H1 (cell line): Measurements from ENCODE around the gene C1QTNF1. TPM values are rescaled to one million over a fixed set of nuclear protein-coding genes. Genes with fewer than 3 reads are reported as not detected.

Experiments
- CBX5 ChIP-seq: fragments of 300-800, 300-1000 bp; sonication (generic); IDR thresholded peaks from 2 replicates; pipeline ENCODE4 v1.7.1; 2016; ENCODE audit warnings: antibody characterized with exemption, low read length, low read depth
- CHD7 ChIP-seq: fragments of 300-600 bp; sonication (generic); IDR thresholded peaks from 2 replicates; pipeline ENCODE4 v1.7.1; 2012; ENCODE audit warnings: low read length, moderate library complexity, mild to moderate bottlenecking, inconsistent platforms; ENCODE audit not compliant: insufficient replicate concordance
- POLR2A ChIP-seq, 2 experiments: IDR thresholded peaks; 1 replicate in 1 of 2; 2 replicates in 1 of 2; pipeline ENCODE4 v1.6.1; 2011; ENCODE audit warnings: low read depth in 2 of 2, low read length in 2 of 2, mild to moderate bottlenecking in 2 of 2; ENCODE audit errors: control extremely low read depth in 1 of 2
- RBBP5 ChIP-seq: IDR thresholded peaks from 2 replicates; pipeline ENCODE4 v1.7.1; 2012; ENCODE audit warnings: low read depth, mild to moderate bottlenecking, inconsistent platforms, low read length, moderate library complexity, borderline replicate concordance
- RFX5 ChIP-seq: IDR thresholded peaks from 2 replicates; pipeline ENCODE4 v1.6.1; 2011; ENCODE audit warnings: low read depth, low read length, improper control_type of control experiment, borderline replicate concordance
- SIRT6 ChIP-seq: IDR thresholded peaks from one replicate; pipeline ENCODE4 v1.7.1; 2012; ENCODE audit warnings: low read length, inconsistent platforms
- ZNF274 ChIP-seq: IDR thresholded peaks from 2 replicates; pipeline ENCODE4 v1.7.0; 2012; ENCODE audit warnings: low read length, borderline replicate concordance; ENCODE audit errors: extremely low read depth
- polyA plus RNA-seq, 7 experiments: library from polyadenylated mRNA; depleted of rRNA in 3 of 7; stranded (reverse) in 5 of 7; unstranded in 2 of 7; fragments of >200 nt in 5 of 7; fragments of 200-250 nt in 2 of 7; gene quantifications; 1 replicate in 5 of 7; 2 replicates in 1 of 7; 4 replicates in 1 of 7; pipeline versions ENCODE4 v1.2.1 to v1.2.3, GENCODE V29; 2011 to 2013; ENCODE audit warnings: missing spikeins in 2 of 7, mixed read lengths in 2 of 7
- total RNA-seq: library from RNA; stranded (reverse); fragmentation: NEBNext Ultra II Directional; extraction: Animal tissue kit (Norgen Biotek cat#: 25700); gene quantifications from 2 replicates; pipeline ENCODE4 v1.2.1, GENCODE V29; 2021

C1QTNF1 gene
- total and polyA plus RNA-seq, 2 of the 8 experiments (the other 6 are each of a cell fraction or from before 2014, with no cell fraction given) = 1.5 to 2.5 TPM

DNA sequence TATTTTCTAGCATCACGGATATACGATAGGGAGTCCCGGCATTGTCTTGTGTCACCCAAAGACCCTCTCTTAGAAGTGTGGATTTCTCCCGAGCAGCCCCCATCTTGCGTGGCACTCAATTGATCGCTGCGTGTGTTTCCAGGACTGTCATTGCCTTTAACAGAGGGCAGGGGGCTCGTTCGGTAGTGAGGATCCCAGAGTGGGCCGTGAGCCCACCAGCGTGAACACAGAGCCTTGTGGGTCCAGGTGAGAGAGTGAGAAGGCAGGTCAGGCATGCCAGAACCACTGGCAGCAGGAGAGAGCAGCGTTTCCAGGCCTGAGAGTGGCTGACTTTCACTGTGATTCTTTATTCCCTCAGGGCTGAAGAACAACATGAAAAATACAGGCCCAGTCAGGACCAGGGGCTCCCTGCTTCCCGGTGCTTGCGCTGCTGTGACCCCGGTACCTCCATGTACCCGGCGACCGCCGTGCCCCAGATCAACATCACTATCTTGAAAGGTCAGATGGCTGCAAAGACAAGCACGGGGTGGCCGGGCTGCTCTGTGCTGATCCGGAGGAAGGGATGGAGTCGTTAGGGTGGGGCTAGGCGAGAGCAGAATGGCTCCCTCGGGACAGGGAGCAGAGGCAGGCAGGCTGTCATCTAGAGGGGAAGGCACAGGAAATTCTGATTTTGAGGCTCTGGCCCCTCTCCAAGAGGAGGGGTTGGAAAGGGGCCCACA lies 22.4 kb downstream of the C1QTNF1 start (continued):
- TF ChIP-seq RBBP5 = no peak
- TF ChIP-seq POLR2A (IDR thresholded peaks at IDR 0.05; ENCODE audit: control extremely low read depth in 1 of 2, low read depth in 2 of 2, low read length in 2 of 2) = no peak
- no peak for TF ChIP-seq CBX5
- no peak for TF ChIP-seq ZNF274
- no peak for TF ChIP-seq CHD7
- no peak for TF ChIP-seq SIRT6
- no peak for TF ChIP-seq RFX5
